ENCODE data around the gene RALGDS.

Gene RALGDS

DNA sequence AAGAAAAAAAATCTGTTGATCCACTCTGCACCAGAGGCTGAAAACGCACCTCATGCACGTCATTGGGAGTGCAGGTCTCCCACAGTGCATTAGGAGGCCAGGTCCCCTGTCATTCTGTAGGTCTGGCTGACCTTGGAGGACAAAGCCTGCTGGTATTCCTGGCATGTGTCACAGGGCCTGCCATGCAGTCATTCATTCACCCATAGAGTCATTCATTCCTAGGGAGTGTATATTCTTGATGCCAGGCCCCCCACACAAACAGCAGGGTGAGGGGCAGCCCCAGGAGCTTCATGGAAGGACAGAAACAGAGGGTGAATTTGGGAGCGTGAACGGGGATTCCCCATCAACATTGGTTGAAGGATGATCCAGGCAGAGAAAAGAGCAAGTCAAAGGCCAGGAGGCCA, 40.5 kb upstream of the RALGDS start:
- ATAC-seq: no peak
- TF ChIP-seq ESRRG (CRISPR knock-in tag; IDR thresholded peaks at IDR 0.05): no peak
- TF ChIP-seq CSRNP3 (CRISPR knock-in tag; IDR thresholded peaks at IDR 0.05): no peak
- no peak for TF ChIP-seq SNAI2 (CRISPR knock-in tag; IDR thresholded peaks at IDR 0.05)
- no peak for TF ChIP-seq OSR1 (CRISPR knock-in tag; IDR thresholded peaks at IDR 0.05)
- no peak for TF ChIP-seq CSDC2 (CRISPR knock-in tag; IDR thresholded peaks at IDR 0.05)
- TF ChIP-seq, protein P1, sequence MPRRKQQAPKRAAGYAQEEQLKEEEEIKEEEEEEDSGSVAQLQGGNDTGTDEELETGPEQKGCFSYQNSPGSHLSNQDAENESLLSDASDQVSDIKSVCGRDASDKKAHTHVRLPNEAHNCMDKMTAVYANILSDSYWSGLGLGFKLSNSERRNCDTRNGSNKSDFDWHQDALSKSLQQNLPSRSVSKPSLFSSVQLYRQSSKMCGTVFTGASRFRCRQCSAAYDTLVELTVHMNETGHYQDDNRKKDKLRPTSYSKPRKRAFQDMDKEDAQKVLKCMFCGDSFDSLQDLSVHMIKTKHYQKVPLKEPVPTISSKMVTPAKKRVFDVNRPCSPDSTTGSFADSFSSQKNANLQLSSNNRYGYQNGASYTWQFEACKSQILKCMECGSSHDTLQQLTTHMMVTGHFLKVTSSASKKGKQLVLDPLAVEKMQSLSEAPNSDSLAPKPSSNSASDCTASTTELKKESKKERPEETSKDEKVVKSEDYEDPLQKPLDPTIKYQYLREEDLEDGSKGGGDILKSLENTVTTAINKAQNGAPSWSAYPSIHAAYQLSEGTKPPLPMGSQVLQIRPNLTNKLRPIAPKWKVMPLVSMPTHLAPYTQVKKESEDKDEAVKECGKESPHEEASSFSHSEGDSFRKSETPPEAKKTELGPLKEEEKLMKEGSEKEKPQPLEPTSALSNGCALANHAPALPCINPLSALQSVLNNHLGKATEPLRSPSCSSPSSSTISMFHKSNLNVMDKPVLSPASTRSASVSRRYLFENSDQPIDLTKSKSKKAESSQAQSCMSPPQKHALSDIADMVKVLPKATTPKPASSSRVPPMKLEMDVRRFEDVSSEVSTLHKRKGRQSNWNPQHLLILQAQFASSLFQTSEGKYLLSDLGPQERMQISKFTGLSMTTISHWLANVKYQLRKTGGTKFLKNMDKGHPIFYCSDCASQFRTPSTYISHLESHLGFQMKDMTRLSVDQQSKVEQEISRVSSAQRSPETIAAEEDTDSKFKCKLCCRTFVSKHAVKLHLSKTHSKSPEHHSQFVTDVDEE (CRISPR knock-in tag; IDR thresholded peaks at IDR 0.05): no peak
- TF ChIP-seq ZNF70 (CRISPR knock-in tag; IDR thresholded peaks at IDR 0.05): no peak
- TF ChIP-seq TOX (CRISPR knock-in tag; IDR thresholded peaks at IDR 0.05; ENCODE audit: borderline replicate concordance): no peak
- no peak for TF ChIP-seq BACH2 (CRISPR knock-in tag; IDR thresholded peaks at IDR 0.05; ENCODE audit: borderline replicate concordance)
- TF ChIP-seq, protein P2, sequence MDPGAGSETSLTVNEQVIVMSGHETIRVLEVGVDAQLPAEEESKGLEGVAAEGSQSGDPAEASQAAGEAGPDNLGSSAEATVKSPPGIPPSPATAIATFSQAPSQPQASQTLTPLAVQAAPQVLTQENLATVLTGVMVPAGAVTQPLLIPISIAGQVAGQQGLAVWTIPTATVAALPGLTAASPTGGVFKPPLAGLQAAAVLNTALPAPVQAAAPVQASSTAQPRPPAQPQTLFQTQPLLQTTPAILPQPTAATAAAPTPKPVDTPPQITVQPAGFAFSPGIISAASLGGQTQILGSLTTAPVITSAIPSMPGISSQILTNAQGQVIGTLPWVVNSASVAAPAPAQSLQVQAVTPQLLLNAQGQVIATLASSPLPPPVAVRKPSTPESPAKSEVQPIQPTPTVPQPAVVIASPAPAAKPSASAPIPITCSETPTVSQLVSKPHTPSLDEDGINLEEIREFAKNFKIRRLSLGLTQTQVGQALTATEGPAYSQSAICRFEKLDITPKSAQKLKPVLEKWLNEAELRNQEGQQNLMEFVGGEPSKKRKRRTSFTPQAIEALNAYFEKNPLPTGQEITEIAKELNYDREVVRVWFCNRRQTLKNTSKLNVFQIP (CRISPR knock-in tag; IDR thresholded peaks at IDR 0.05; ENCODE audit: borderline replicate concordance, low read depth): no peak
- TF ChIP-seq ZNF565 (CRISPR knock-in tag; conservative IDR thresholded peaks at IDR 0.05; ENCODE audit: low read depth): no peak
- TF ChIP-seq ZFP30 (CRISPR knock-in tag; IDR thresholded peaks at IDR 0.05): no peak
- TF ChIP-seq ARNTL (CRISPR knock-in tag; IDR thresholded peaks at IDR 0.05; ENCODE audit: borderline replicate concordance, low read depth): no peak
- TF ChIP-seq TCF4 (CRISPR knock-in tag; IDR thresholded peaks at IDR 0.05; ENCODE audit: borderline replicate concordance): no peak
- TF ChIP-seq, protein P3, sequence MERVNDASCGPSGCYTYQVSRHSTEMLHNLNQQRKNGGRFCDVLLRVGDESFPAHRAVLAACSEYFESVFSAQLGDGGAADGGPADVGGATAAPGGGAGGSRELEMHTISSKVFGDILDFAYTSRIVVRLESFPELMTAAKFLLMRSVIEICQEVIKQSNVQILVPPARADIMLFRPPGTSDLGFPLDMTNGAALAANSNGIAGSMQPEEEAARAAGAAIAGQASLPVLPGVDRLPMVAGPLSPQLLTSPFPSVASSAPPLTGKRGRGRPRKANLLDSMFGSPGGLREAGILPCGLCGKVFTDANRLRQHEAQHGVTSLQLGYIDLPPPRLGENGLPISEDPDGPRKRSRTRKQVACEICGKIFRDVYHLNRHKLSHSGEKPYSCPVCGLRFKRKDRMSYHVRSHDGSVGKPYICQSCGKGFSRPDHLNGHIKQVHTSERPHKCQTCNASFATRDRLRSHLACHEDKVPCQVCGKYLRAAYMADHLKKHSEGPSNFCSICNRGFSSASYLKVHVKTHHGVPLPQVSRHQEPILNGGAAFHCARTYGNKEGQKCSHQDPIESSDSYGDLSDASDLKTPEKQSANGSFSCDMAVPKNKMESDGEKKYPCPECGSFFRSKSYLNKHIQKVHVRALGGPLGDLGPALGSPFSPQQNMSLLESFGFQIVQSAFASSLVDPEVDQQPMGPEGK (CRISPR knock-in tag; IDR thresholded peaks at IDR 0.05; ENCODE audit: borderline replicate concordance): no peak

DNA sequence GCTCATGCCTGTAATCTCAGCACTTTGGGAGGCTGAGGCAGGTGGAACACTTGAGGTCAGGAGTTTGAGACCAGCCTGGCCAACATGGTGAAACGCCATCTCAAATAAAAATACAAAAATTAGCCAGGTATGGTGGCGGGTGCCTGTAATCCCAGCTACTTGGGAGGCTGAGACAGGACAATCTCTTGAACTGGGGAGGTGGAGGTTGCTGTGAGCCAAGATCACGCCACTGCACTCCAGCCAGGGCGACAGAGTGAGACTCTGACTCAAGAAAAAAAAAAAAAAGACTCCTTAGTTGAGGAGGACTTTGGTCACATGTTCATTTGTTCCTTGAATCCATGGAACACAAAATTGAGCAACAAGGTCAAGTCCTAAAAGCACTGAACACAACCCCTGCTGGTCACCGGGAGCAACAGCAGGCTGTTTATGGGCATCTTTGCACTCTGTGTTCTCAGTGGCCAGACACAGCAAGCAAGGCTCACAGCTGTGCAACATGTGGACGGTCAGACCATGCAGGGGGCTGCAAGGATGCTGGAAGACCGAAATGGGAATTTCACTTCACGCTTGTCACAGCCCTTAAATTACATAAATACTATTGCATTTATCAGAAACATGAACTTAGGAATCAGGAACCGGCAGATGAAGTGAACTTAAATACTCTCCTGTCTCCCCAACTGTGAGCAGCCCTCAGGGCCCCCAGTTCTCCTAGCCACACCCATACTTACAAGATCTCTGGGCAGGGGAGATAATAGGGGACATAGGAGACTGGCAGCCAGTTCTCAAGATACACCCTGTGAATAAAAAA, 39.9 kb upstream of the RALGDS start:
- peak; percentile 92 for ATAC-seq
- TF ChIP-seq CSDC2 (CRISPR knock-in tag; IDR thresholded peaks at IDR 0.05): no peak
- TF ChIP-seq ZNF8 (CRISPR knock-in tag; IDR thresholded peaks at IDR 0.05): no peak
- peak; percentile 15; the same call in 1 of the 2 replicates for TF ChIP-seq TCF4 (CRISPR knock-in tag; IDR thresholded peaks at IDR 0.05; ENCODE audit: borderline replicate concordance)
- TF ChIP-seq, protein P1 (CRISPR knock-in tag; IDR thresholded peaks at IDR 0.05): no peak
- TF ChIP-seq ZC3H10 (CRISPR knock-in tag; IDR thresholded peaks at IDR 0.05): no peak
- no peak for TF ChIP-seq ZNF565 (CRISPR knock-in tag; conservative IDR thresholded peaks at IDR 0.05; ENCODE audit: low read depth)

GRCh38 chr9:133158695-133159094, 37.7 kb upstream of the RALGDS start:
- no peak for ATAC-seq
- TF ChIP-seq ISL1 (CRISPR knock-in tag; IDR thresholded peaks at IDR 0.05) (no peak), TOX (CRISPR knock-in tag; IDR thresholded peaks at IDR 0.05; ENCODE audit: borderline replicate concordance) (no peak), GLIS3 (CRISPR knock-in tag; IDR thresholded peaks at IDR 0.05) (no peak), OSR1 (CRISPR knock-in tag; IDR thresholded peaks at IDR 0.05) (no peak), TCF4 (CRISPR knock-in tag; IDR thresholded peaks at IDR 0.05; ENCODE audit: borderline replicate concordance) (no peak), RARB (CRISPR knock-in tag; IDR thresholded peaks at IDR 0.05) (no peak), ZC3H10 (CRISPR knock-in tag; IDR thresholded peaks at IDR 0.05) (no peak)
- TF ChIP-seq, protein P2 (CRISPR knock-in tag; IDR thresholded peaks at IDR 0.05; ENCODE audit: borderline replicate concordance, low read depth): no peak
- TF ChIP-seq, protein P3 (CRISPR knock-in tag; IDR thresholded peaks at IDR 0.05; ENCODE audit: borderline replicate concordance): no peak
